Endothelial cell of umbilical vein (primary cell): ENCODE measurements around the gene PSD4.

Experiments
- EZH2 ChIP-seq: IDR thresholded peaks from 2 replicates; pipeline ENCODE4 v1.6.1; 2012; ENCODE audit warnings: borderline replicate concordance, low read depth, mild to moderate bottlenecking, moderate library complexity, low read length, inconsistent platforms; ENCODE audit not compliant: severe bottlenecking
- FOS ChIP-seq: IDR thresholded peaks from 2 replicates; pipeline ENCODE4 v1.6.1; 2011; ENCODE audit warnings: mild to moderate bottlenecking, low read length, moderate library complexity, borderline replicate concordance; ENCODE audit not compliant: insufficient read depth
- GATA2 ChIP-seq: IDR thresholded peaks from 2 replicates; pipeline ENCODE4 v1.7.0; 2011; ENCODE audit warnings: low read depth, mild to moderate bottlenecking, moderate library complexity, mixed read lengths, low read length; ENCODE audit not compliant: insufficient read length, insufficient read depth
- JUN ChIP-seq: IDR thresholded peaks from 2 replicates; pipeline ENCODE4 v1.6.1; 2011; ENCODE audit warnings: borderline replicate concordance, low read depth; ENCODE audit not compliant: insufficient read length, insufficient read depth
- MYC ChIP-seq: IDR thresholded peaks from one replicate; pipeline ENCODE4 v1.6.1; 2011; ENCODE audit warnings: mild to moderate bottlenecking, low read depth, low read length
- POLR2A ChIP-seq: IDR thresholded peaks from 2 replicates; pipeline ENCODE4 v1.6.1; 2012; ENCODE audit warnings: low read depth, mild to moderate bottlenecking, control low read depth, low read length
- POLR2AphosphoS5 ChIP-seq: IDR thresholded peaks from 2 replicates; pipeline ENCODE4 v1.6.1; 2012; ENCODE audit warnings: low read depth, mild to moderate bottlenecking, control low read depth, low read length, moderate library complexity; ENCODE audit not compliant: insufficient read depth
- TF ChIP-seq, protein P1 (sequence below), 2 donors: IDR thresholded peaks; 1 replicate in 1 of 2; 2 replicates in 1 of 2; pipeline ENCODE4 v1.5.1; 2011; ENCODE audit warnings: low read length in 2 of 2, mild to moderate bottlenecking in 2 of 2, moderate library complexity in 2 of 2, control low read depth in 1 of 2, inconsistent platforms in 1 of 2, low read depth in 1 of 2; ENCODE audit not compliant: insufficient read depth in 1 of 2; ENCODE audit errors: extremely low read depth in 1 of 2
- TF ChIP-seq, protein P2 (sequence below): IDR thresholded peaks from 2 replicates; pipeline ENCODE4 v1.6.1; 2011; ENCODE audit not compliant: insufficient read depth, insufficient read length

DNA sequence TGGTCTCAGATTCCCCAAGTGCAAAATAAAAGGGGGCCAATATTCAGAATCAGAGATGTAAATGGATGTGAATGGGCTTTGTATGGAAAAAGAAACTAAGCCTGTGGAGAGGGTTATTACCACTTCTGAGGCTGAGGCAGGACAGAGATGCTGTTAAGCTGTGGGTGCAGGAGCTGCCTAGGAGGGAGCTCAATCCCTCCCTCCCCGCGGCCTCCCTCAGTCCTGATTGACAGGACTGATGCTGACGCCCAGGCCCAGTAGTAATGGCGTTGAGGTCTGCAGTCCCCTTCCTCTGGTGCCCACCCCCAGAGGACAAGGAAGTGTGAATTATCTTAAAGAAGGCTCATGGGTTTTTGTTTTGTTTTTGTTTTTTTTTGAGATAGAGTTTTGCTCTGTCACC lies 40.4 kb downstream of the PSD4 start:
- TF ChIP-seq, protein P1, sequence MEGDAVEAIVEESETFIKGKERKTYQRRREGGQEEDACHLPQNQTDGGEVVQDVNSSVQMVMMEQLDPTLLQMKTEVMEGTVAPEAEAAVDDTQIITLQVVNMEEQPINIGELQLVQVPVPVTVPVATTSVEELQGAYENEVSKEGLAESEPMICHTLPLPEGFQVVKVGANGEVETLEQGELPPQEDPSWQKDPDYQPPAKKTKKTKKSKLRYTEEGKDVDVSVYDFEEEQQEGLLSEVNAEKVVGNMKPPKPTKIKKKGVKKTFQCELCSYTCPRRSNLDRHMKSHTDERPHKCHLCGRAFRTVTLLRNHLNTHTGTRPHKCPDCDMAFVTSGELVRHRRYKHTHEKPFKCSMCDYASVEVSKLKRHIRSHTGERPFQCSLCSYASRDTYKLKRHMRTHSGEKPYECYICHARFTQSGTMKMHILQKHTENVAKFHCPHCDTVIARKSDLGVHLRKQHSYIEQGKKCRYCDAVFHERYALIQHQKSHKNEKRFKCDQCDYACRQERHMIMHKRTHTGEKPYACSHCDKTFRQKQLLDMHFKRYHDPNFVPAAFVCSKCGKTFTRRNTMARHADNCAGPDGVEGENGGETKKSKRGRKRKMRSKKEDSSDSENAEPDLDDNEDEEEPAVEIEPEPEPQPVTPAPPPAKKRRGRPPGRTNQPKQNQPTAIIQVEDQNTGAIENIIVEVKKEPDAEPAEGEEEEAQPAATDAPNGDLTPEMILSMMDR (IDR thresholded peaks at IDR 0.05; ENCODE audit: extremely low read depth in 1 of 2, insufficient read depth in 1 of 2, low read depth in 1 of 2, low read length in 2 of 2) = no peak
- TF ChIP-seq MYC (no peak), POLR2AphosphoS5 (no peak), POLR2A (no peak), EZH2 (no peak), FOS (no peak), JUN (no peak), GATA2 (no peak)
- TF ChIP-seq, protein P2, sequence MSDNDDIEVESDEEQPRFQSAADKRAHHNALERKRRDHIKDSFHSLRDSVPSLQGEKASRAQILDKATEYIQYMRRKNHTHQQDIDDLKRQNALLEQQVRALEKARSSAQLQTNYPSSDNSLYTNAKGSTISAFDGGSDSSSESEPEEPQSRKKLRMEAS = no peak
